HG02571 (cell line): ENCODE data around the gene SOX13.

Experiments used
- ATAC-seq: cut with Tn5 transposase; IDR thresholded peaks from one replicate; pipeline ENCODE4 v1.9.1; 2021; ENCODE audit warnings: mild to moderate bottlenecking, moderate library complexity; ENCODE audit not compliant: unreplicated experiment

SOX13 gene

GRCh38 chr1:204059970-204060369, 12.9 kb upstream of the SOX13 start:
- no peak for ATAC-seq

DNA sequence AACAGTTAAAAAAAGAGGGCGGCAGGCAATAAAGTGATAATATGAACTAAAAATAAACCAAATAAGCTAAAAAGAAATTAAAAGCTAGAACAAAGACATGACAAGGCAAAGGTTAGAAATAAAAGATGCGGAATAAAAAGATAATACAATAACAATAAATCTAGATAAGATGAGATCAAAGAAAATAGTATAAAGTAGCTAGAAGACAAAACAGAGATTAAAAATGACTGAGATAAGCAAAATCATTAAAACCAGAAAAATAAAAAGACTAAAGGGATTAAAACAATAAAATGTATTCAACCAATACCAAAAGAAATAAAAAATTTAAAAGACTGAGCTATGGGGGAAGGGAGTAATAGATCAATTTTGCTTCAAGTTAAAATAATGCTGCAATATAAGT, 10.8 kb upstream of the SOX13 start:
- ATAC-seq = no peak

- ATAC-seq = no peak
Measured at GRCh38 chr1:204065174-204065985, 7.5 kb upstream of the SOX13 start.

DNA sequence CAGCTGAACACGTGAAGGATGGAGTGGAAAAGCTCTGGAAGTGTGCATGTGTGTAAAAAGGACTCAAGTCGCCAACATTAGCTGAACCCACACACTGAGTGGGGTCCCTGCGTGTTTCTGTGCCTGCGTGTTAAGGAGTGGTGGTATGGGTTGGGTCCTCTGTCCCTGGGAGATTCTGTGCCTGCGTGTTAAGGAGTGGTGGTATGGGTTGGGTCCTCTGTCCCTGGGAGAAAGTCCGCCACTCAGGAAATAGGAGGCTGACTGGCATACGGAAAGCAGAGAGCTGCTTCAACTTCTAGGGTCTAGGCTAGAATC, 7.0 kb upstream of the SOX13 start:
- no peak for ATAC-seq

DNA sequence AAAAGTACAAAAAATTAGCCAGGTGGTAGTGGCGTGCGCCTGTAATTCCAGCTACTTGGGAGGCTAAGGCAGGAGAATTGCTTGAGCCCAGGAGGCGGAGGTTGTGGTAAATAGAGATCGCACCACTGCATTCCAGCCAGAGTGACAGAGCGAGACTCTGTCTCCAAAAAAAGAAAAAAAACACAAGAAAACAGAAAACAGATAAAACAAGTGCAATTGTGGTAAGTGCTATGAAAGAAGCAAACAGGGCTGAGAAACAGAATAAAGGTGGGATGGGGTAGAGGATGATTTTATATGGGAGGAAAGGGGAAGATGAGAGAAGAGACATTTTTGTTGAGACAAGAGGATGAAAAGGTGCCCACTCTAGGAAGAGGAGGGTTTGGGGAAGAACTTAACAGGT, 5.0 kb upstream of the SOX13 start:
- no peak for ATAC-seq

DNA sequence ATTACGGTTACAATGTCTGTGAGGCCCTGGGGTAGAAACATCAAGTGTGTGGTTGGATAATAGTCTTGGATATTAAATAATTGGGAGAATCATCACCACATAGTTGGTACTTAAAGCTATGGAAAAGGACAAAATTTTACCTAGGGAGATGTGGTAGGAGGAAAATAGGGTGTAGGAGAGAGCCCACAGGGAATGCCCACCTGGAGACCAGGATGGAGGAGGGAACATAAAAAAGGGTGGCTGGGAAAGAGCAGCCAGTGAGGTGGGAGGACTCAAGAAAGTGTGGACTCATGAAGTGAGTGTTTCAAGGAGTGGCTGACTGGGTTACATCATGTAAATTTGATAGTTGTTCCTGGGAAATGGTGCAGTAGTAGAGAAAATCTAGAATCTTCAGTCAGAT, 3.0 kb upstream of the SOX13 start:
- ATAC-seq = no peak

DNA sequence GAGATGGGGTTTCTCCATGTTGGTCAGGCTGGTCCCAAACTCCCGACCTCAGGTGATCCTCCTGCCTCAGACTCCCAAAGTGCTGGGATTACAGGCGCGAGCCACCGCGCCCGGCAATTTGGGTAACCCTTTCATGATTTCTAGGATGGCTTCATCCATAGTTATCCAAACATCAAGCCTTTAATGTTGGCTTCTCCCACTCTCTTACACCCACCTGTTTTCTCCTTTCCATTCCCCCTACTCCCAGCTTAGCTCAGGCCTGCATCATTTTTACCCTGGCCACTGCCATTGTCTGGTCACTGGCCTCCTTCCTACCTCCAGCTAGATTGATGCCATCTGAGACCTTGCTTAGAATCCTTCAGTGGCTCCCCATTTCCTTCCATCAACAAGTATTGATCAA, 2.0 kb upstream of the SOX13 start:
- no peak for ATAC-seq

DNA sequence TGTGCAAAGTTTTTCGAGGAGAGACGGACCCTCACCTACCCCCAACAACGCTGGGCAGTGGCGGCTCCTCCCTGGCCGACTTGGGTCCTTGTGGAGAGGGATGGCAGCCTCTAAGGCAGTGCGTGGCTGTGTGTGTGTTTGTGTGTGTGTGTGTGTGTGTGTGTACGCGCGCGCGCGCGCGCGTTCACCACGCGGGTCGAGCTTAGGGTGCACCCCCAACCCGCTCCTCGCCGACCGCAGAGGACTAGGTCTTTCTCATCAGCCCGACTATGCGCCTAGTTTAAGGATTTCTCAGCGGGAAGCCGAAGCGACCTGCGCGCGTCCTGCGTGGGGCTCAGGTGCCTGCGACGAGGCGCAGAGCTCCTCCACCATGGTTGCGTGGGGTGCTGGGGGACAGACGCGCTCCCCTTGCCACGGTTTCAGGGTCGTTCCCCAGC, 940 bp downstream of the SOX13 start:
- ATAC-seq = no peak

DNA sequence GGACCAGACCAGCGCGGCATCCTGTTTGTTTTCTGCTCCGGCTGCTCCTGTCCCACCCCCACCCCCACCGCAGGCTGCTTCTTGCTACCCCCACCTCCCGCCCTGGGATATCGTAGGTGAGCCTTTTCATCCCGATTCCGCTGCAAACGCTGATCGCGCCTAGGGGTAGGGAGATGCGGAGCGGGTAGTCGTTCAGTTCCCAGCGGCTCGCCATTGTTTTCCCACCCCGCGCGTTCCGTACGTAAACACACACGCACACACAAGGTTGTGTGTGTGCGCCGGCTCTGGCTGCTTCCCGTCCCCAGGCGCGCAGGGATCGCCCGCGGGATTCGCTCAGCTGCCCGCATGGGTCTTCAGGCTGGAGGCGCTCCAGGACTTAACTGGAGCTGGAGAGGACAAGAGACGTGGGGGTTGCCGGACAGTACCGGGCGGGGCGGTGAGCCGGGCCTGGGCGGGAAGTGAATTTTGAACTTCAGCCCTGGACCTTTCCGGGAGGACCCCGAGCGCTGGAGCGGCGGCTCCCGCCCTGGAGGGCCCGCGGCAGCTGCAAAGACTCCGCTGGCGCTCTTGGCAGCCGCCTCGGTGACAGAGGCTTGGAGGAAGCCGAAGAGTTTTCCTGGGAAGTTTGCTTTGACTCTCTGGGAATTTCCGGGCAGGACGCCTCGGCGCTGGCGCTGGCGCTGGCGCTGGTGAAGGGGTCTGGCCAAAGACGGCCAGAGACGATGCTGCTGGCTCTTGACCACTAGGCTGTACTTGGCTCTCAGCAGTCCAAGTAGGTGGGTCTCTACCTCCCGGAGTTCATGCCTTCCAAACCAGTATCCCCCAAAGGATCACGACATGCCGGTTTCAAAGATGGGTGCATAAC, 1.6 kb downstream of the SOX13 start:
- no peak for ATAC-seq

DNA sequence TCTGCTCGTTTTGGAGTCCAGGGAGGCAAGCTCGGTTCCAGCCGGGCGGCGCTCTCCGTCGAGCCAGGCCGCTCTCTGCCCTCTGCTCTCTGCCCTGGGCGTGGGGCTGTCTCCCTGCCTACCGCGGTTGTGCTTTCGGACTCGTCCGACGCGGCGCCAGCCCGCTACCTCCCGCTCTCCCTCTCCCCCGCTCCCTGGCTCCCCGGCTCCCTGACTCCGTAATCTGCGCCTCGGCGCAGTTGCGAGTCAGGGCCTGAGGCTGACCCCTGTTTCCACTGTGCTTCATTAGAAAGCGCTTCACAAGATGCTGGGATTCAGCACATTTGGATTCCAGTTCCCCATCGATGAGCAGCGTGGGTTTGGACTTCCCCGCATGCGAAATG, 2.2 kb downstream of the SOX13 start:
- no peak for ATAC-seq

GRCh38 chr1:204075890-204076846, 3.3 kb downstream of the SOX13 start:
- no peak for ATAC-seq

DNA sequence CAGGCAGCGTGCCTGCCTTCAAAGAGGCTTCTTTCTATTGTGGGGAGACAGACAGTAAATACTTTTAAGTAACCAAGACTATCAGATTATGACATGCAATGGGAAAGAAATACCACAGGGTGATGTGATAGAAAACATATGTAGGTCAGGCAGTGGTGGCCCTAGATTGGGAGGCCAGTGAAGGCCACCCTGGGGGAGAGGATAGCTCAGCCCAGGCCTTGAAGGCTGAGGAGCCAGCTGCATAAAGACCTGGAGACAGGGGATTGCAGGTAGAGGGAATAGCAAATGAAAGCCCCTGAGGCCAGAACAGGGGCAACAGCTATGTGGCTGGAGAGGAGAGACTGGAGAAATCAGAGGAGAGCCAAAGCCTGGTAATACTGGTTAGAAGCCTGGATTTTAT, 4.0 kb downstream of the SOX13 start:
- no peak for ATAC-seq

GRCh38 chr1:204077979-204078696, 5.2 kb downstream of the SOX13 start:
- ATAC-seq = no peak

DNA sequence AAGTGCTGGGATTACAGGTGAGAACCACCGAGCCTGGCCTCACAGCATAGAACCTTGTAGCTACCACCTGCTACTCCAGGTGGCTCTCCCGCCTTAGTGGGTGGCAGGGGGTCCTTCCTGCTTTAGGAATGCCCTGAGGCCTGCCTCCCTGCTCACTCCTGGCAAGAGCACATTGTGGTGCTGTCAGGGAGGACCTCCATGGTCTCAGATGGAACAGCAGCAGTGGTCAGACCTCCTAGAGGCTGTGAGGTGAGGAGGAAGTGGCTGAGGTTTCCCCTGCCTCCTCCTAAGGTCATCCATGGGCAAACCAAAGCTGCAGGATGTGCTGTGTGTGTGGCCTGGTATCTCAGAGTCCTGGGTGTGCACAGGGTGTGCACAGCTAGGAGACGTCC, 6.7 kb downstream of the SOX13 start:
- no peak for ATAC-seq

GRCh38 chr1:204080163-204080903, 7.4 kb downstream of the SOX13 start:
- ATAC-seq = no peak

GRCh38 chr1:204081164-204081790, 8.4 kb downstream of the SOX13 start:
- ATAC-seq = no peak

GRCh38 chr1:204081791-204082513, 9.0 kb downstream of the SOX13 start:
- no peak for ATAC-seq

GRCh38 chr1:204083491-204083890, 10.6 kb downstream of the SOX13 start:
- ATAC-seq = no peak
